NCI-H187 (cell line): ENCODE data around the gene PPIB.
"Not testable (repeated sequence)": the region's sequence is repeated elsewhere in the genome, so short reads cannot be mapped to it uniquely, and the experiment has no call there.

ENCODE experiments used
- DNase-seq, 2 experiments: peaks; one replicate each; lab custom pipeline; 2025; lab: John Stamatoyannopoulos, UW

PPIB gene

DNA sequence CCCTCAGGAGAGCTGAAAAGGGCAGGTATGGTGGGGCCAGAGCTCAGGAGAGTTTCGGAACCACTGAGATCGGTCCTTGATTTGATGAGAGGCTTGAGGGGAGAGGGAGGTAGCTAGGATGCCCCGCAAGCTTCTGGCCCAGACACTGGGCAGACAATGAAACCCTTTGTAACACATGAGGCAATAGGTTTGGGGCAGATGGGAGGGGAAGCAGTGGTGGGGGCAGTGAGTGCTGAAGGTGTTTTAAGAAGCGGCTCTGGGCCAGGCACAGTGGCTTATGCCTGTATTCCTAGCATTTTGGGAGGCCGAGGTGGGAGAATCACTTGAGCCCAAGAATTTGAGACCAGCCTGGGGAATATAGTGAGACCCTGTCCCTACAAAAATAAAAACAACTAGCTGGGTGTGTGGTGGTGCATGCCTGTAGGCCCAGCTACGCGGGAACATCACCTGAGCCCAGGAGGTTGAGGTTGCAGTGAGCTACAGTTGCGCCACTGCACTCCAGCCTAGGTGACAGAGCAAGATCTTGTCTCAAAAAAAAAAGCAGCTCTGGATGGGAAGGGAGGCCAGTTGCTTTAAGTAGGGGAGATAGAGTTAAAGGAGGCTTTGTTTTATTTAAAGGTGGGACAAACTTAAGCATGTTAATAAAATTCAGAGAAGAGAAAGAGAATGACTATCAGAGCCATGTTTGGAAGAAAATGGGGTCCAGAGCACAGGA lies 20.9 kb downstream of the PPIB start:
- DNase-seq: no peak

DNA sequence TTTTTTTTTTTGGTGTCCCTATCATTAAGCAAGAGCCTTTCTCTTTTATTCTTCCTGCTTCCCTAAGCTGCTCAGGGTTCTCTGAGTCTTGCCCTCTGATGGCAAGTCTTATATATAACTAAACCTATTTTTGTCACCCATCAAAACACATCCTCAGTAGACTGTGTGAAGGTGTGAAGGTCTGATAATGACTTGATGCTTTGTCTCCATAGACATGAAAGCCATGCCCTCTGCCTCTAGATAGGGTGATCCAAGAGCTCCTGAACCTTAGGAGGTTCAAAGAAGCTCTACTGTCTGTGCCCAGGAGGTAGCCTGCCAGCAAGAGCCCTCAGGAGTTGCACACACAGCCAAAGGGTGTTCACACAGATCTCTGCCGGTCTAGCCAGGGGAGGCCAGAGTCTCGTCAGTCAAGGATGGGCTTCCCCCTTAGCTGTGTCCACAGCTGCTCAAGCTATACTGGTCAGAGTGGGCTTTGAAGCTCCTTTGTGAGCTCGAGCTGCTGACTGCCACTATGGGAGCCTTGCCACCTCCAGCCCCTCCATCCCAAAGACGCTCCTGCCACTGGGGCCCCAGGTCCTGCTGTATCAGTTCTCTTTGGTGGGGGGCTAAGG lies 24.4 kb downstream of the PPIB start:
- no peak for DNase-seq

DNA sequence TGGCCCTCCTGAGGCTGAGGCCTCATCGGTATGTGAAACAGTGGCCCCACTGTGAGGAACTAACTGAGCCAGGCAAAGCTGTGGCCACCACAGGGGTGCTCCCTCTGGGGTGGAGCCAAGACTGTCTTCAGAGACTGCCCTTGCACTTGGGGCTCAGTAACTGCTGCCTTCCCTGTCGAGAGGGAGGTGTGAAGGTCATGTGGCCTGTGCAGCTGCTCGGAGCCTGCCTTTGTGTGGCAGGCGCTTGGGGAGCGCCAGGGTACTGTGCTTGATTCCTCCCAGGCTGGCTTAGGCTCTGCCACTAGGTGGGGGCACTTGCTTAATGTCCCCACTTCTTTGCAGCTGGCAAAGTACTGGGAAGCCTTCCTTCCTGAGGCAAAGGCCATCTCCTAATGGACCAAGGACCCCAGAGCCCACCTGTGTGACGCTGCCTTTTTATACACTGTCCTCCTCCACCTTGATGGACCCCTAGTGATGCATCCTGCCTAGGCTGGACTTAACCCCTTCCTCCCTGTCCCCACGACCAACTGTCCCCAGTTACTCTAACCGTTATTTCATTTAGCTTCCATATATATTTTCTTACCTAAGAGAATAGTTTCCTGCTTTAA lies 25.5 kb downstream of the PPIB start:
- DNase-seq: no peak

DNA sequence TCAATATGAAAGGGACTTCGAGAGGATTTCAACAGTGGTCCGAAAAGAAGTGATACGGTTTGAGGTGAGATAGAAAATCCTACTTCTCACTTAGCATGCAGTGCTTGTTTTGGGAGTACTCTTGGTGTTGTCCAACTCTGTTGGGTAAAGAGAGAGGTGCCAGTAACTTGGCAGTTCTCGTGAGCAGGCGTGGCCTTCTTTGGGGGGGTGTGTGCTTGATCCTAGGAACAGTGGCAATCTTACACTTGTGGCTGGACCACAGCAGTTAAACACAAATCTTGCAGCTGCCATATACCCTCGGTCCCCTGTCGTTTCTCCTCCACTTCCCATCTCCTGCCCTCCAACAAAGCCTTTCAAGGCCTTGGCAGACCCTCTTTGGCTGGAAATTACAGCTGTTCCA lies 26.5 kb downstream of the PPIB start:
- DNase-seq: no peak

DNA sequence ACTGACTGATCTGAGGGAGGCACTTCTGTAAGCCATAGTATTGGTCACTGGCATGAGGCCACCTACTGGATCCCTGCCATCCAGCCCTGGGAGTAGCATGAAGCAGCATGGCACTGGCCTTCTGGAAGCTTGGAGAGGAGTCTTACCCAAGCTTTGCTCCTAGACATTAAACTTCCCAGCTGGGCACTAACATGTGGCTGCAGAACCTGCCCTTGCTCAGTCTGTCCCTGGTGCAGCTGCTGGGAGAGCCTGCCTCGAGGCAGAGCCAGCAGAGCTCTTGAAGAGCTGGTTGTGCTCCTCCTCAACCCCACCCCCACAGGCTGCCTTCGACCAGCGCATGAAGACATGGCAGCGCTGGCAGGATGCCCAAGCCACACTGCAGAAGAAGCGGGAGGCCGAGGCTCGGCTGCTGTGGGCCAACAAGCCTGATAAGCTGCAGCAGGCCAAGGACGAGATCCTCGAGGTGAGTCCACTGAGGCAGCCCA lies 28.4 kb downstream of the PPIB start:
- no peak for DNase-seq

DNA sequence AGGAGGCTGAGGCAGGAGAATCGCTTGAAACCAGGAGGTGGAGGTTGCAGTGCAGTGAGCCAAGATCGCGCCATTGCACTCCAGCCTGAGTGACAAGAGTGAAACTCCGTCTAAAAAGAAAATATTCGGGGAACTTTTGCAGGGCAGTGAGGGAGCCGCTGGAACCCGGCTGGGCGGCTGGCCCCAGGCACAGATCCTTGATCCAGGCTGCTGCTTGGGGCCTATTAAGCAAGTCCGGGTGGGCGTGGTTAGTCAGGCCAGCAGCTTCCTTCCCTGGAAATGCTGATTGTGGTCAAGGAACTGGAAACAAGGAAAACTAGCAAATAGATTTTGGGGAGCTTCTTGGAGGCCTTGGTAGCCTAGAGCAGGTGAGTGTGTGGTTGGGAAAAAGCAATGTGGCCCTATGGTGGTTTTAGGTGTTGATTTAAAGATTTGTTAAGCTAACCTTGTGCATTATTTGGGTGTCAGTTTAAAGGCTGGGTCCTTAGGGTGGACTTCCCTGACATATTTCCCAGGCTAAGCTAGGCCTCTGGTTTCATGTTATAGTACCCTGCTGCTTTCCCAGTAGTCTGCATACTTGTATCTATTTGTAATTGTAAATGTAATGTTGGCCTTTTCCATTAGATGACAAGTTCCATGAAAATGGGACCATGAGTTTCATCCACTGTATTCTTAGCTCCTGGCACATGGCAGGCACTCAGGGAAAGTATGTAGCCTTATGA lies 29.0 kb downstream of the PPIB start:
- no peak for DNase-seq

DNA sequence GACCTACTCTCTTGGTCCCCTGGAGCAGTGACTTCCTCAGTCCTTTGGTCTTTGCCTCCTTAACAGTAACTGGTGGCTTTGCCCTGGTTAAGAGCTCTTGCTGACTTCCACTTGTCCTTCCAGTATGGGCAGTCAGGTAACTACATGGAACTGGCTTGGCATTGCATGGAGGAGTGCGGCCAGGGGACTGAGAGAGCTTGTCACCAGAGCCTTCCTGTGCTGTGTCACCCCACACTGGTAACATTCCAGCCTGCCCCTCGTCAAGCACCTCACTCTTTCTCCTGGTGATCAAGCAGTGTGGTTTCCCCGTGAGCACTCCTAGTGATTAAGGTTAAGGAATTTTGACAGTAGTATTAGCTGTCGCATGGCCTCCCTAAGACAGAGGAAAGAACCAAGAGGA lies 30.6 kb downstream of the PPIB start:
- DNase-seq: no peak

DNA sequence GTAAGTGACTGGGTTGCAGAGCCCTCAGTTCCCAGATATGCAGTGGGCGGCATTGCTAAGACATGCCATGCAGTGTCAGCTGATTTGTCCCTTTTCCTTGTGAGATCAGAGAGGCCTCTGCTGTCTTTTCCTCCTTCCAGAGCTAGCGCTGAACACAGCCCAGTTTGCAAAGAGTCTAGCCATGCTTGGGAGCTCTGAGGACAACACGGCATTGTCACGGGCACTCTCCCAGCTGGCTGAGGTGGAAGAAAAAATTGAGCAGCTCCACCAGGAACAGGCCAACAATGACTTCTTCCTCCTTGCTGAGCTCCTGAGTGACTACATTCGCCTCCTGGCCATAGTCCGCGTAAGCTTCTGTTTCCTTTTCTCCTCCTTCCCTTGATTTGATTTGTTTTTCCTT lies 31.3 kb downstream of the PPIB start:
- no peak for DNase-seq

DNA sequence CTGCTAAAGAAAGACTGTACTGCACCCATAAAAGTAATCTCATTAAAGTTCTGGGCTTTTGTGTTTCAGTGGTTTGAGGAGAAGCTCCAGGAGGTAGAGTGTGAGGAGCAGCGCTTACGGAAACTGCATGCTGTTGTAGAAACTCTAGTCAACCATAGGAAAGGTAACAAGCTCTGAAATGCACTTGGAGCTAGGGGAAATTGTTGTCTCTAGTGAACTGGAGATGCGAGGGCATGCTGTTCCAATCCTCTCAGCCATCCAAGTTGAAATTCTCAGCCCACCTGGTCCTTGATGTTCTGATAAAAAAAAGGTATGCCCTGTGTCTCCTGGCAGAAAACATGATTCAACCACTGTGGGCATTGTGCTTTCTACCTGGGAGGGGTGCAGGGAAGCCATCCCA lies 32.7 kb downstream of the PPIB start:
- DNase-seq: no peak

DNA sequence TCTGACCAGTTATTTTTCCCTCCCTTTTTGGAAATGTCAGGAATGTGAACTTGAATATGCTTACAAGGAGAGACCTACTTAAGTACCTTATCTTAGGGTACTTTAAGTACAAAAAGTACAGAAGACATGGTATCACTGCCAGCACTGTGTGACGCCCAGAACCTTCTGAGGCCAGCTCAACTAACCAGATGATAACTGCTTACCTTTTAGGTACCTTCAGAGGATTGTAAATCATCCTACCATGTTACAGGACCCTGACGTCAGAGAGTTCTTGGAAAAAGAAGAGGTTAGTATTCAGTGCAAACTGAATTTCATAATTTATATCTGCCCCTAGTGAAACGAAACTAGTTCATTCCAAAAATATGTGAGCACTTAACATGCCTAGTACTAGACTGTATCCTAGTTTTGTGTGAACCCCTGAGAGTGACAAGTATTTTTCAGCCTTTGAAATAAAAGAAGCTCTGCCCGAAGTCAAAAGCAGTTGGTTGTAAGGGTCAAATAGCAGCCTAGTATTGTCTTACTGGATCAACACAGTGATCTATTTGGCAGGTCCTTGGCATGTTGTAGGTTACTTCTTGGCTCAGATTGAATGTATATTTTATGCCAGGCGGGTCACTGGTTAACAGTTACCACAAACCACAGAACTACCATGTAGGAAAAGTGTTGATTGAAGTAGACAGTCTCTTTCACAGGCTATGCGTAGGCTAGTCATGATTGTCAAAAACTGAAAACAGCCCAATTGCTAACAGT lies 35.1 kb downstream of the PPIB start:
- DNase-seq: no peak

DNA sequence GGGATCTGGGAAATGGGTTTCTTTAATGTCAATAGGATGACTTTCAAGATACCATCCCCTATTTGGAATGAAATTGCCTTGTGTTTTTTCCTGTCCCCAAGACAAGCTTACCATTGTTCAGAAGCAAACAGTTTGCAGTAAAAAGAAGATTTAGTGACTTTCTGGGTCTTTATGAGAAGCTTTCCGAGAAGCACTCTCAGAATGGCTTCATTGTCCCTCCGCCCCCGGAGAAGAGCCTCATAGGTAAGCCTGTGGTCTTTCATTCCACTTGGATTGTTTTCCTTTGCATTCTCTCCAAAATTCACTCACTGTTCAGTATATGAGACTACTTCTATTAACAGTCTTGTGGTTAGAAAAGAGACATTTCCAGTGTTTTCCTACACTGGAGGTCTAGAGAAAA lies 36.8 kb downstream of the PPIB start:
- no peak for DNase-seq

DNA sequence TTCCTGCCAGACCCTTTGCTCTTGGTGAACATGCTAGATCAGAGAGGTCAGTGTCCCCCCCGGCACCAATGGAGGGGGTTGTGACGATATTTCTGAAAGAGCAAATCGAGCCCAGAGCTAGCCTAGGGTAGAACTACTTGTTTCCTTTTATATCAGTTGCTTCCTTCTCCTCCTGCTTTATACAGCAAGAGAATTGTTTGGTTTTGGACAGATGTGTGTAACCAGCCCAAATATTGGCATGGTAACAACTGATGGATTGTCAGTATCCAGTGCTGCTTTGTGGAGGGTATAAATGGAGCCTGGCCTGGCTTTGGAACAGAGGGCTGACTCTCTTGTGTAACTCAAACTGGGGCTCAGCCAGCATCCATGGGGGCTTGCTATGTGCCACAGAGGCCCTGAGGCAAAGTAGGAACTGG lies 39.9 kb downstream of the PPIB start:
- DNase-seq: no peak

DNA sequence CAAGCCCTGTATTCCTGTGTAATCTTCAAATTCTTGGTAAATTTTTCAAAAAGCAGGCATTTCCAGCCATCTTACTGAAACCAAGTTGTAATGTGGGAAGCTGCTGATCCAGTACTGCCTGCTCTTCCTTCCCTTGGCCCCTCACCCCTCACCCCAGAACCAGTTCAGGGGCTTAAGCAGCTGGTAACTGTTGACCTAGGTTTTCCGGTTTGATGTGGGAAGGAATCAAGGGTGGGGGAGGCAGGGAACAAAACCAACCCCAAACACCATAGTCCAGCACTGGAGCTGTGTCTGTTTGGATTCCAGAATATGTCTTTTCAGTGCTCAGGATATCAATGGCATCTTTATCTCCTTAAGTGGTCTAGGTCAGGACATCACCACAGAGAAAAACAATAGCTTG lies 40.4 kb downstream of the PPIB start:
- no peak for DNase-seq

DNA sequence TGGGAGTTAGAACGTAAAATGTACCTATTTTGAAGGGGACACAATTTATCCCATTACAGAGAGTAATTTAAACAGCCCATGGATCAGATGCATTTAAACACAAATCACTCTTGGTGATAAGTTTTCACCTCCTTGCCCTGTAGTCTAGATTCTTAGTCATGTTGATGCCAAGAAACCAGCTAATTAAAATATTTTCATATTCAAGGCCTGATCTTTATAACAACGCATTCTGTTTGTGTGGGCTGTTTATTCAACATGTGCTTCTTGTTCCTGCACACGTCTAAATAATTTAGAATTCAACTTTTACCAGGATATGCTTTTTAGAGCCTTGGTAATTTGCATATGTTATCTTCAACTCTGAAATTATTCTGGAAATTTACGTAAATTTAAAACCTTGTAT lies 41.2 kb downstream of the PPIB start:
- no peak for DNase-seq

DNA sequence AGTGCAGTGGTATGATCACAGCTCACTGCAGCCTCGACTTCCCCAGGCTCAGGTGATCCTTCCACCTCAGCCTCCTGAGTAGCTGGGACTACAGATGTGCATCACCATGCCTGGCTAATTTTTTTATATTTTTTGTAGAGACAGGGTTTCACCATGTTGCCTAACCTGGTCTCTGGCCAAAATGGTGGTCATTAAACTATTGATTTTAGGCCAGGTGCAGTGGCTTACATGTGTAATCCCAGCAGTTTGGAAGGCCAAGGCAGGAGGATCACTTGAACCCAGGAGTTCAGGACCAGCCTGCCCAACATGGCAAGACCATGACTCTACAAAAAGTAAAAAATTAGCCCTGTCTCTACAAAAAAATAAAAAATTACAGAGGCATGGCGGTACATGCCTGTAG lies 42.5 kb downstream of the PPIB start:
- not testable (repeated sequence) for DNase-seq

DNA sequence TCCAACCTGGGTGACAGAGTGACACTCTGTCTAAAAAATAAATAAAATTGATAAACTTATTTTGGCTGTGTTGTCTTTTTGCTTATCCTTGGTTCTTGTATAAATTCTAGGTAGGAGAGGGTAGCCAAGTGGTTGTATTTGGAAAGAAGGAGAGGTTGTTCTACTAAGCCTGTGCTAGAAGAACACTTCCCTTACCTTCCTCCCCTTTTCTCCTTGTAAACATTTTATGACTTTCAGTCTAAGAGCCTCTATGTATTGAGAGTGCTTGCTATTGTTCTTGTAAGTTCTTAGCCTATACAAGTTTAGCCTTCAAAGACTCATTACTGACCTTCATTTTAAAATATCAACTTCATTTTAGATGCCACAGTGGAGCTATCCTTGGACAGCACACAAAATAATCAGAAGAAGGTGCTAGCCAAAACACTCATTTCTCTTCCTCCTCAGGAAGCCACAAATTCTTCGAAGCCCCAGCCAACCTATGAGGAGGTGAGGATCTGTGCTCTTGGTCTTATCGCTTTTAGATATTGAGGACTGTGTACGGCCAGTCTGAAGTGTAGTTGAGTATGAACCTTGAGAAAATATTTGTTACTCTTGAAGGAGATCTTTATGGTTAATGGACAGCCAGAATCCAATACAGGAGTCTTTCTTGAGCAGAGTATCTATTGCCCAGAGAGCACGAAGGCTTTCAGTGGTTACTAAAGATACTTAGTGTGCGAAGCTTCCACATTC lies 44.9 kb downstream of the PPIB start:
- DNase-seq: no peak

DNA sequence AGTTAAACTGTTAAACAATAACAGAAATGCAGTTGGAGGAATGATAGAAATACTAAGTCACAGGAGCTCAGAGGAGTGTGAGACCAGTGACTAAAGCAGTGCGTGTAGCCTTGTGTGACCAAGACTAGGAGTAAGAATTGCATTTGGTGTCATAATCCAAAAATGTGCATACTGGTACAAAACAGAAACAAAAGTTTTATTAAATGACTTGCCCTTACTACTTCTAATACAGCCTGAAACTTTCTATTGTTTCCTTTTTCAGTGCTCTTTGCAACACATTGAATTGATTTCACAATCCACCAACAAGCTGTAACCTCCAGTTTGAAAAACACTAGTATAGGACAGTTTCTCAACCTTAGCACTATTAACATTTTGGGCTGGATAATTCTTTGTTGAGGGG lies 49.9 kb downstream of the PPIB start:
- no peak for DNase-seq

DNA sequence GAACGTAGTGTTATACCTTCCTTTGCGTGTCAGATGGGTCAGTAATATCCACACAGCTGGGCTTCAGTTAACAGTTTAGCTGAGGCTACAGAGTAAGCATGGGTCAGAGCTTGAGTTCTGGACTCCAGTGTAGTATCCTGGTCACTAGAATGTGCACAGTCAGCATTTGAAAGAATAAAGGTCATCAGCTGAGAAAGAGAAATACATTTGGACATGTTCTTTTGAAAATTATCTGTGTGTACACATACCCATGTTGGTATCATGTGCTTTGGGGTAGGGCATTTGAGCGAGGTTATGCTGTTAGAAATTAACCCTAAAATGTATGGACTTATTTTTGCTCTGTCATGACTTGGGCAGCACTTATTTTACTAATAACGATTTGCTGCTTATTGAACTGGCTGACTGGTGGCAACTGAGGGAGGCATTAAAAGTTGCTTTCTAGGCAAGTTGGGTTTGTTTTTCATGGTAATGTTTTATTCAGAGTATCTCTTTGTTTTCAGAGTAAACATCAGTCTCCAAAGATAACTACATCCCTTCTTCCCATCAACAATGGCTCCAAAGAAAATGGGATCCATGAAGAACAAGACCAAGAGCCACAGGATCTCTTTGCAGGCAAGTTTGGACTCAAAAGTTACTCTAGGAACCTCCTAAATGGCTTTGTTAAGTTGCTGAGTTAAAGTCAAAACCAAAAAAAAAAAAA lies 50.6 kb downstream of the PPIB start:
- no peak for DNase-seq

DNA sequence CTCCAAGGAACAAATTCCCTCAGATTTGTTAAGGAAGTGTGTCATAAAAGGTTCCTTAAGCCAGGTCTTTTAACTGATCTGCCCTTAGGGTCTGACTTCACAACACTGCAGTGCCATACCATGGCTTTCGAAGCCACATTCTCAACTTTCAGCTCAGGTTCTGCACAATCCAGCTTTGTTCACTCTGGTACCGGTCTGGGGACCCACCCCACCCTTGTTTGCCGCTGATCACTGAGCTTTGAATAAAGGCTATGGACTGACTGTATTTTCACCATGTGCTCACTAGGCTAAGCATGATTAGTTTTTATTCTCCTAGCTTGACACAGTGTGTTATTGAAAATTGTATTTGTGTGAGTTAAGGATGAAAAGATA lies 51.2 kb downstream of the PPIB start:
- DNase-seq: no peak

DNA sequence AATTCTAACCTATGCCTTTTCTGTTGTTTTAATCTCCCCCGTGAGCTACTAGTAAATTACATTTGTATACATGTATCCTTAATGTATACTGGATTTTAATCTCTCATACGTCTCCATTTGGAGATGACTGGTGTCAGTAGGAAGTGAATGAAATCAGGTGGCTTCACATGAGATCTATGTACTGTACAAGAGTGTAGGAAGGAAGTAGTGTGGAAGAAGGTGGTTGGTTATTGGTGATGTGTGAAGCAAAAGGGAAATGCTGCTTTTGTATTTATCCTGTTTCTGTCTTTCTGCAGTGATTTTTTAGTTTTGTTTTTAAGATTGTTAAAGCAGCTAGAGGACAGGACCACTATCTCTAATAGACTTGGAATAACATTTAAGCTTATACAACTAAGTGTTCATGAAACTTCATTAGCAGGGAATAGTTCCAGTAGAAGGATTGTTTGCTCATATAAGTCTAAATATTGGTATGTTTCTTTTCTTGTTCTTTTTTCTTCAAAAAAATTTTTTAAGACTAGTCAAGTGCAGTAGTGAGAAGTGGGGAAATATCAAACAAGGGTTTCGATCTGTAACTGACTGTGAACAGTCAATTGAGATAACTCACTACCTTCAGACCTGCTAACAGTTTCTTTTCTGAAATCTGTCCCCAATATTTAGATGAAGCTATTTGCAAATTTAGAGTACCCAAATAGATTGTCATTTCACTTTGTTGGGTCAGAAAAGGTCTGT lies 51.7 kb downstream of the PPIB start:
- DNase-seq: no peak
